HG02852 (cell line): ENCODE data around the gene TCF4.
"Not testable (repeated sequence)": the region's sequence is repeated elsewhere in the genome, so short reads cannot be mapped to it uniquely, and the experiment has no call there.

ENCODE experiments used
- ATAC-seq: cut with Tn5 transposase; IDR thresholded peaks from one replicate; pipeline ENCODE4 v1.9.1; 2021; ENCODE audit warnings: mild to moderate bottlenecking, moderate library complexity; ENCODE audit not compliant: unreplicated experiment

The TCF4 gene

GRCh38 chr18:55477860-55478581 is 110.0 kb downstream of the TCF4 start:
- ATAC-seq, result peak; percentile 30

DNA sequence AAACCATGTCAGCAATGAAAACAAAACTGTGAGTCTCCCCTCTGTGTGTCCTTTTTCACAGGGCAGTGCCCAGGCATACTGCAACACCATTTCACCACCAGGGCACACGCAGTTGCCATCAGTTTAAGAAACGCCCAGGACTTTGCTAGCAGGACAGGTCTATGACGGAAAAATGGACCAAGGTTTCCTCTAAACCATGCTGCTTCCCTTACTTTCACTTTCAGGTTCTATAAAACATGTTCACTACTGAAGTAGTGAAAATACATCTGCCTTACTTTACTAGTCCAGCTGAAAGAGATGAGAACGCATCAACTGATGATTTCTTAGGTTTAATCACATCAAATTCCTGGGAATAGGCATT is 110.5 kb downstream of the TCF4 start:
- ATAC-seq, result peak; percentile 86

DNA sequence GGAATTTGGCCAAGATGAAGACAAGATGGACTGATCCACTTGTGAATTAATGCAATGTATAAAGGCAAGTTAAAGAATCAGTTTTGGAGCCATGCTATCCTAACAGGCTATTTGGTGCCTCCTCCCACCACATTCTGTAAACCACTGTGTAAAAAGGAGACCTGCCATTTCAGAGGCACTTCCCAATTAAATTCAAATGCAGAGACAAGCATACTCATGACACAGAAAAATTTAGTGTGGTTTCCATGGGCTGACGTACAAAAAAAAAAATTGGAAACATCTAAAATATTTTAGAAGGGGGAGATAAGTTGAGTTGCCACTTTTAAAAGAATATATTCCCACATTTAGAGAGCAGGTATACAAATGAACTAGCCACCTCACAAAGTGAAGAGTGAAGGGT is 112.1 kb downstream of the TCF4 start:
- no peak for ATAC-seq

DNA sequence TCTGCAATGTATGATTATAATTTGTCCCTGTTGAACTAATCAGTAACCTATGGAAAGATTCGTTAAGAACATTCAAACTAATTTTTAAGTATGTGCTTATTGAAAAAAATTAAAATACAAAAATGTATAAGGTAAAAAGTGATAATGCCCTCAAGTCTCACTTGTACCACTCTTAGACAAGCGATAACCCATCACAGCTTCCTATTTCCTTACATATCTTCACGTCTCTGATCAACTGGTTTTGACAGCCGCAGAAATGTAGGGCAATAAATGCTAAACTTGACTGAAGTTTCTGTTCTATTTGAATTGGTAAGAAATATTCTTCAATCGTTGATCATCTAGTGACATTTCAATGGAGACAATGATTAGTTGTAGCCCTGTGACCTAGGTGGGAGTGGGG is 112.5 kb downstream of the TCF4 start:
- ATAC-seq, result no peak

- no peak for ATAC-seq
Observed at GRCh38 chr18:55473560-55473959, 114.4 kb downstream of the TCF4 start.

- ATAC-seq, result no peak
Observed at GRCh38 chr18:55473058-55473457, 114.9 kb downstream of the TCF4 start.

- no peak for ATAC-seq
Observed at GRCh38 chr18:55470826-55471225, 117.2 kb downstream of the TCF4 start.

- not testable (repeated sequence) for ATAC-seq
Observed at GRCh38 chr18:55469134-55469533, 118.9 kb downstream of the TCF4 start.

- no peak for ATAC-seq
Observed at GRCh38 chr18:55466789-55467188, 121.2 kb downstream of the TCF4 start.

DNA sequence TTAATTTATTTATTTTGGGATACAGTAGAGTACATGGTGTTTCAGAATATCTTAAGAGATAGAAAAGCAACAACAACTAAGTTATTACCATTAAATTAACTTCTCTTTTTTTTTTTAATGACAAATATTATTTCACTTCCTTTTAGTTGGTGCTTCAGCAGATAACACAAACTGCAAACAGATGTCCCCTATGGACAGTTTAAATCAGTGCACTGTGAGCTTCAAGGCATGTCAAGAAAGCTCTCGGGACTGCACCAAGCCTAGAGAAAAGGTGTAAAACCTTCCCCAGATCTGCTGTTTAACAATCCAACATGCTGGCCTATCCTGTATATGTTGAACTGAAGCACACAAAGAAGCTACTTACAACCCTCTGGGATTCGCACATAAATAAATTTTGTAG is 122.7 kb downstream of the TCF4 start:
- no peak for ATAC-seq

GRCh38 chr18:55464581-55464980 is 123.4 kb downstream of the TCF4 start:
- ATAC-seq, result no peak

- no peak for ATAC-seq
Observed at GRCh38 chr18:55462652-55463051, 125.3 kb downstream of the TCF4 start.

DNA sequence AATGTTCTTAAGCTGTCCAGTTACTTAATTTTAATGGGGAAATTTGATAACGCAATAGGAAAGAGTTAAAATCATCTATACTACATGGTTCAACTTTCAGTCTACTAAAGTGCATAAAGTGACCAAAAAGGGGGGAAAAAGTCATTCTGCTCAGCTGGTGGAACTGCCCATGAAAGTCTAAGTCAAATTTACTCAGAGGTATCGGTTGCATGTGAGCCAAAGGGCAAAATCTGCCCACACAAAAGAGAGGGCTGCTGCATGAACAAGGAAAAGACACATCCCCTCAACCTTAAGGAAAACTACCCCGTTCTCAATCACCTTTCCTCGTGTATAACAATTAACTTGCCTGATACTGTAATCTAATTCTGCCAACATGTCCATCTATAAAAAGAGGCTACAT is 126.1 kb downstream of the TCF4 start:
- no peak for ATAC-seq

- no peak for ATAC-seq
Observed at GRCh38 chr18:55458456-55459203, 129.4 kb downstream of the TCF4 start.

DNA sequence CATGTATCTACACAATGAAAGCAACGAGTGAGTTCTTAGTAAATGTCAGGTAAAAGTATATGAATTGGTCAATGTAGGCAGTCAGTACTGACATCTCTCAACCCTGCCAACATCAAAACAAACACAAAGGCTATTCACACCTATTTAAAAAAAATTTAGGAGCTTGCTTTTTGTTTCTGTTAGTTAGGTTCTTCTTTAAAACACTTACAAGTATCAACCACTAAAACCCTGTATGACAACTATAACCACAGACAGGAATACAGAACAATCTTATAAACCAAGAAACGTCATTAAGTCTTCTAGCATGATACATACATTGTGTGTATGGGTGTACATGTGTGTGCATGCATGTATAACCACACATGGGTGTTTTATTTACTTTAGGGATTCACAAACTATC is 131.0 kb downstream of the TCF4 start:
- ATAC-seq, result no peak

DNA sequence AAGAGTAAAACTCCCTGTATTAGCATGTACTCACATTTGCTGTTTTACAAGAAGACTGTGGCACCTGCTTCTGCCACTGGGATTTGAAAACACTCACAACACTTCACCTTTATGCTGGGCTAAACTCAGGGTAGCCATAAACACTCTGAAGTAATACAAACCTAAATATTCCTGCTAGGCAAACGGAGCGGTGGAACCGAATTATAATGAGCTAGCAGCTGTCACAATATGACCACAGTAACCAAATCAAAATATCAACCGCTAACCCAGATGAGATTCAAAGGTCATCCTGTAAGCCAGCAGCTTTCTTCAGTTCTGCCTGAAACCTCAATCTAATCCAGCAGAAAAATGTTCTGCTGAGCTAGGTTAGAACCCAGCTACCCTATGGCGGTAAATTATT is 132.1 kb downstream of the TCF4 start:
- no peak for ATAC-seq

GRCh38 chr18:55453186-55453585 is 134.8 kb downstream of the TCF4 start:
- ATAC-seq, result no peak

DNA sequence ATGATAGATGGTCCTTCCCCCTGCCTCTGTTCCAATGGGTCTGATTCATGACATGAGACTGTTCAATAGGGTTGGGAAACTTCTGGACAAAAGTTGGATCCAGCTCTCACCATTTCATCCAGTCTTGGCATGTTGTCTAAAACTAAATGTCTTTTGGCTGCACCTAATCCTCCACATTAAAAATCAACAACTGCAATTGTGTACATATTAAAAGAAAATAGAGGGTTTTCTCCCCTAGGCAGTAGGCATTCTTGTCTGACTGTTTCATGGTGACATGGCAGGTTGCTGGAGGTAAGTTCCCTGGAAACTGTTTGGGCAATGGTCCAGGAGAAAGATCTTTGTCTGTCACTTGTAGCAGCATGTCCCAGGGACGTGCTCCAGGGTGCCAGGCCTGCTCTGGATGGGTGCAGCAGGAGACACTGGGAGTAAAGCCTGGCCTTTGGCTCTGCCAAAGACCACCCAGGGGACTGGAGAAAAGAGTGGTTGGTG is 135.8 kb downstream of the TCF4 start:
- ATAC-seq, result no peak

- ATAC-seq, result no peak
Observed at GRCh38 chr18:55449412-55450140, 138.4 kb downstream of the TCF4 start.

- no peak for ATAC-seq
Observed at GRCh38 chr18:55448420-55448819, 139.6 kb downstream of the TCF4 start.

DNA sequence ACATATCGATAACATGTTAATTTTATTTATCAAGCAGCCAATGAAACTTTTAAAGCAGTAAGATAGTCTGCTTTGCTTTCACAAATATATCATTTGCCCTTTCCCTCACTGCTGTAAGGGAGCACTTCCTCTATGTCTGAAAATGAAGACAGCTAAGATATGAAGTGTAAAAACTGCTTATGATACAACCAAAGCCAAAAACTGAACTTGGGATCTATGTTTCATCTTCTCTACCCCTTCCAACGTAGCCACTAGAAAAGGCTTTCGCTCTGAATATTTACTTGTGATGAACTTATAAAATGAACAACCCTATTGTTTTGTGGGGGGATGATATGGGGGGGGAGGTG is 140.3 kb downstream of the TCF4 start:
- no peak for ATAC-seq
